ENCODE measurements around the gene EFNA4. TPM values are rescaled to one million over a fixed set of nuclear protein-coding genes. Genes with fewer than 3 reads are reported as not detected.

EFNA4 gene
- total RNA-seq, 1 experiment from 2014 or later = 11.8 TPM

GRCh38 chr1:155084722-155085503 lies 21.4 kb downstream of the EFNA4 start:
- Histone ChIP-seq H4K8ac (replicated peaks; ENCODE audit: insufficient read length, low read depth, low read length) (no peak overlapping the region), H3K9ac (ENCODE audit: extremely low read depth, insufficient read length, low read length) (no peak overlapping the region), H3K23ac (ENCODE audit: insufficient read length, low read depth, low read length) (no peak overlapping the region), H2BK20ac (ENCODE audit: low read depth, low read length, poor library complexity, severe bottlenecking) (no peak overlapping the region), H3K79me1 (ENCODE audit: insufficient read depth, low read depth, low read length, poor library complexity, severe bottlenecking) (no peaks in the 10 kb centered on the region), H4K91ac (ENCODE audit: insufficient read length, low read depth, low read length) (no peak overlapping the region), H3K27ac (ENCODE audit: insufficient read length, low read depth, low read length) (no peak overlapping the region), H2BK15ac (ENCODE audit: low read depth, low read length) (no peak overlapping the region), H3K14ac (ENCODE audit: insufficient read depth, low read length) (no peak overlapping the region), H3K4me2 (ENCODE audit: insufficient read depth, insufficient read length, low read length) (peak overlapping the region; percentile 24), H2BK12ac (ENCODE audit: insufficient read length, low read depth, low read length) (no peak overlapping the region), H3K9me3 (ENCODE audit: control insufficient read depth, low read depth, low read length) (no peaks in the 10 kb centered on the region), H3K56ac (ENCODE audit: insufficient read length, low read depth, low read length) (no peak overlapping the region), H3K4ac (ENCODE audit: low read depth, low read length) (no peak overlapping the region), H3K4me1 (ENCODE audit: insufficient read depth, low read length) (no peaks in the 10 kb centered on the region), H4K20me1 (ENCODE audit: control insufficient read depth, insufficient read depth, insufficient read length) (no peaks in the 10 kb centered on the region), H4K5ac (ENCODE audit: insufficient read length, low read depth, low read length) (no peak overlapping the region), H3K23me2 (ENCODE audit: insufficient read length, low read depth, low read length, poor library complexity, severe bottlenecking) (peaks cover 21% of the 10 kb centered on the region), H2BK5ac (ENCODE audit: insufficient read length, low read length) (no peak overlapping the region), H2AK5ac (ENCODE audit: insufficient read length, low read length) (no peak overlapping the region), H3K18ac (ENCODE audit: insufficient read length, low read depth, low read length) (no peak overlapping the region), H2BK120ac (ENCODE audit: low read depth, low read length, poor library complexity, severe bottlenecking) (no peak overlapping the region), H3T11ph (ENCODE audit: low read length) (no peak overlapping the region), H2AFZ (ENCODE audit: low read length) (no peak overlapping the region), H3K79me2 (ENCODE audit: insufficient read depth, low read length) (no peaks in the 10 kb centered on the region), H3K27me3 (ENCODE audit: insufficient read depth, low read length) (peaks cover 35% of the 10 kb centered on the region)
- TF ChIP-seq CTCF (conservative IDR thresholded peaks at IDR 0.05) = peak; percentile 94
- Mint-ChIP-seq H3K9me3 (peaks cover 0 to 4% of the 10 kb centered on the region in 2 experiments; a peak in 3 of 5 replicates), H3K4me1 (peaks cover 22 to 40% of the 10 kb centered on the region in 2 experiments), H3K4me3 (peak overlapping the region; percentile 94 to 96), H3K36me3 (ENCODE audit: insufficient read depth in 1 of 3, low read depth in 3 of 3) (0 out of 7 replicates have a peak, but pooled peaks cover 0 to 4% (median 0%) of the 10 kb centered on the region in 3 experiments), H3K27me3 (ENCODE audit: low read depth) (peaks cover 56% of the 10 kb centered on the region), H3K27ac (peak overlapping the region; percentile 76 to 94 (median 94); a peak in 6 of 7 replicates)
- no CpG with 5 or more reads among the region's 67 CpGs for WGBS (ENCODE audit: extremely low coverage, insufficient read length, low lambda C conversion rate)
- peak; percentile 97 for DNase-seq

Measured in H9 (cell line).